Measurements from ENCODE around the gene SRRM2.

DNA sequence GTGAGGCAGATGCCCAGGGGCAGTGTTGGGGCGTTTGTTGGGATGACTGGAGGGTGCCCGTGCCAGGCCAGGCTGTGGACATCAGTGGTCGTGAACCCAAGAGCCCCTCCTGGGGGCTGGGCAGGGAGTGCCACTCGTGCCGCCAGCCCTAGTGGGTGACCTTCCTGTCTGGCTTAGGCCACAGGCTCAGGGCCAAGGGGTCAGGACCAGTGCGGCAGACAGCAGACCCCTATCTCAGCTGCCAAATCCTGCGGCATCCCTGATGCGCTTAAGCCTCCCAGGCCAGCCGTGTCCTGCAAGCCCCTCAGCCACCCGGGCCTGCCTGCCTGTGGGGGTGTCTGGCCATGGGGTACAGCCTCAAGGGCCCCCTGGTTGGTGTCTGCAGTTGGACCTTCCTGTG lies 47.1 kb upstream of the SRRM2 start:
- TF ChIP-seq SAFB (IDR thresholded peaks at IDR 0.05; ENCODE audit: borderline replicate concordance, low read depth, low read length): no peak
- no peak for TF ChIP-seq NFIX (CRISPR knock-in tag; IDR thresholded peaks at IDR 0.05; ENCODE audit: low read depth)
- TF ChIP-seq, protein P1, sequence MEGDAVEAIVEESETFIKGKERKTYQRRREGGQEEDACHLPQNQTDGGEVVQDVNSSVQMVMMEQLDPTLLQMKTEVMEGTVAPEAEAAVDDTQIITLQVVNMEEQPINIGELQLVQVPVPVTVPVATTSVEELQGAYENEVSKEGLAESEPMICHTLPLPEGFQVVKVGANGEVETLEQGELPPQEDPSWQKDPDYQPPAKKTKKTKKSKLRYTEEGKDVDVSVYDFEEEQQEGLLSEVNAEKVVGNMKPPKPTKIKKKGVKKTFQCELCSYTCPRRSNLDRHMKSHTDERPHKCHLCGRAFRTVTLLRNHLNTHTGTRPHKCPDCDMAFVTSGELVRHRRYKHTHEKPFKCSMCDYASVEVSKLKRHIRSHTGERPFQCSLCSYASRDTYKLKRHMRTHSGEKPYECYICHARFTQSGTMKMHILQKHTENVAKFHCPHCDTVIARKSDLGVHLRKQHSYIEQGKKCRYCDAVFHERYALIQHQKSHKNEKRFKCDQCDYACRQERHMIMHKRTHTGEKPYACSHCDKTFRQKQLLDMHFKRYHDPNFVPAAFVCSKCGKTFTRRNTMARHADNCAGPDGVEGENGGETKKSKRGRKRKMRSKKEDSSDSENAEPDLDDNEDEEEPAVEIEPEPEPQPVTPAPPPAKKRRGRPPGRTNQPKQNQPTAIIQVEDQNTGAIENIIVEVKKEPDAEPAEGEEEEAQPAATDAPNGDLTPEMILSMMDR (IDR thresholded peaks at IDR 0.05 in 2 of 3, conservative IDR thresholded peaks at IDR 0.05 in 1 of 3; ENCODE audit: insufficient read depth in 2 of 3, low read depth in 1 of 3, low read length in 3 of 3): no peak
- TF ChIP-seq POLR2AphosphoS5 (IDR thresholded peaks at IDR 0.05; ENCODE audit: control insufficient read depth, insufficient read depth, low read depth, low read length): no peak
- TF ChIP-seq TAF9B (IDR thresholded peaks at IDR 0.05; ENCODE audit: partially characterized antibody): no peak
- no peak for TF ChIP-seq SREBF1 (IDR thresholded peaks at IDR 0.05; ENCODE audit: borderline replicate concordance, low read depth, low read length)
- TF ChIP-seq, protein P2, sequence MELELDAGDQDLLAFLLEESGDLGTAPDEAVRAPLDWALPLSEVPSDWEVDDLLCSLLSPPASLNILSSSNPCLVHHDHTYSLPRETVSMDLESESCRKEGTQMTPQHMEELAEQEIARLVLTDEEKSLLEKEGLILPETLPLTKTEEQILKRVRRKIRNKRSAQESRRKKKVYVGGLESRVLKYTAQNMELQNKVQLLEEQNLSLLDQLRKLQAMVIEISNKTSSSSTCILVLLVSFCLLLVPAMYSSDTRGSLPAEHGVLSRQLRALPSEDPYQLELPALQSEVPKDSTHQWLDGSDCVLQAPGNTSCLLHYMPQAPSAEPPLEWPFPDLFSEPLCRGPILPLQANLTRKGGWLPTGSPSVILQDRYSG (tag; conservative IDR thresholded peaks at IDR 0.05; ENCODE audit: low read depth): no peak
- TF ChIP-seq ZNF175 (CRISPR knock-in tag; IDR thresholded peaks at IDR 0.05; ENCODE audit: low read depth): no peak
- TF ChIP-seq RAD21 (CRISPR knock-in tag; conservative IDR thresholded peaks at IDR 0.05 in 1 of 2, IDR thresholded peaks at IDR 0.05 in 1 of 2): no peak
- TF ChIP-seq, protein P3, sequence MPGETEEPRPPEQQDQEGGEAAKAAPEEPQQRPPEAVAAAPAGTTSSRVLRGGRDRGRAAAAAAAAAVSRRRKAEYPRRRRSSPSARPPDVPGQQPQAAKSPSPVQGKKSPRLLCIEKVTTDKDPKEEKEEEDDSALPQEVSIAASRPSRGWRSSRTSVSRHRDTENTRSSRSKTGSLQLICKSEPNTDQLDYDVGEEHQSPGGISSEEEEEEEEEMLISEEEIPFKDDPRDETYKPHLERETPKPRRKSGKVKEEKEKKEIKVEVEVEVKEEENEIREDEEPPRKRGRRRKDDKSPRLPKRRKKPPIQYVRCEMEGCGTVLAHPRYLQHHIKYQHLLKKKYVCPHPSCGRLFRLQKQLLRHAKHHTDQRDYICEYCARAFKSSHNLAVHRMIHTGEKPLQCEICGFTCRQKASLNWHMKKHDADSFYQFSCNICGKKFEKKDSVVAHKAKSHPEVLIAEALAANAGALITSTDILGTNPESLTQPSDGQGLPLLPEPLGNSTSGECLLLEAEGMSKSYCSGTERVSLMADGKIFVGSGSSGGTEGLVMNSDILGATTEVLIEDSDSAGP (CRISPR knock-in tag; IDR thresholded peaks at IDR 0.05): no peak
